Suprapubic skin (tissue), 4 donors: ENCODE results near the gene PIK3CB. TPM values are rescaled to one million over a fixed set of nuclear protein-coding genes. Genes with fewer than 3 reads are reported as not detected.
"Not testable (repeated sequence)": the region's sequence is repeated elsewhere in the genome, so short reads cannot be mapped to it uniquely, and the experiment has no call there.

Experiments used
- DNase-seq, 2 donors: peaks; one replicate each; pipeline ENCODE4 v3.0.0-alpha.2; 2019; ENCODE audit warnings: low spot score in 2 of 2
- H3K27ac ChIP-seq: fragments of 200-600 bp; sonication (generic); one replicate; pipeline ENCODE4 v1.5.1; 2019
- H3K27me3 ChIP-seq: fragments of 200-600 bp; sonication (generic); one replicate; pipeline ENCODE4 v1.5.1; 2019
- H3K36me3 ChIP-seq: fragments of 200-600 bp; sonication (generic); one replicate; pipeline ENCODE4 v1.5.1; 2019
- H3K4me1 ChIP-seq: fragments of 200-600 bp; sonication (generic); one replicate; pipeline ENCODE4 v1.5.1; 2019
- H3K4me3 ChIP-seq: fragments of 200-600 bp; sonication (generic); one replicate; pipeline ENCODE4 v1.5.1; 2019; ENCODE audit warnings: mild to moderate bottlenecking
- H3K9me3 ChIP-seq: fragments of 200-600 bp; sonication (generic); one replicate; pipeline ENCODE4 v1.5.1; 2019
- EP300 ChIP-seq: sonication (generic); formaldehyde crosslinking; IDR thresholded peaks from one replicate; pipeline ENCODE4 v1.6.1; 2017; ENCODE audit warnings: antibody characterized with exemption
- POLR2A ChIP-seq, 2 donors: fragments of 450-650 bp; IDR thresholded peaks; one replicate each; pipeline ENCODE4 v1.6.1; 2017; ENCODE audit warnings: antibody characterized with exemption in 2 of 2, mild to moderate bottlenecking in 2 of 2, moderate library complexity in 2 of 2
- POLR2AphosphoS5 ChIP-seq, 3 donors: sonication (generic); formaldehyde crosslinking; IDR thresholded peaks; one replicate each; pipeline ENCODE4 v1.6.1; 2017; ENCODE audit warnings: antibody characterized with exemption in 3 of 3
- WGBS: methylation state at CpG from one replicate; pipeline ENCODE4 v1.1.5; 2018; 5-methylcytosine and 5-hydroxymethylcytosine counted together
- total RNA-seq, 4 donors: library from RNA; depleted of rRNA; stranded (reverse); fragments of >200 nt; gene quantifications; one replicate each; pipeline ENCODE4 v1.1.0, GENCODE V29; 2016
- TF ChIP-seq, protein P1 (sequence below), 2 donors: fragments of 200-600 bp in 1 of 2; fragments of 450-650 bp in 1 of 2; sonication (generic) in 1 of 2; IDR thresholded peaks; one replicate each; pipeline ENCODE4 v1.5.1; 2016 to 2019; ENCODE audit warnings: antibody characterized with exemption in 2 of 2, mild to moderate bottlenecking in 1 of 2, moderate library complexity in 1 of 2

The PIK3CB gene
- total RNA-seq, 4 donors from 2014 or later, result 47.4 to 66.9 (median 53.2) TPM

- WGBS, result 0% methylated on average over 31 of the region's 43 CpGs
- Histone ChIP-seq H3K27ac (peak overlapping the region; percentile 97), H3K9me3 (no peaks in the 10 kb centered on the region), H3K27me3 (no peaks in the 10 kb centered on the region), H3K36me3 (no peaks in the 10 kb centered on the region), H3K4me3 (peak overlapping the region; percentile 98), H3K4me1 (peaks cover 20% of the 10 kb centered on the region)
- DNase-seq, result peak in 1 of 2 donors; percentile 75
- TF ChIP-seq POLR2A (IDR thresholded peaks at IDR 0.05), result no peak
- TF ChIP-seq POLR2AphosphoS5 (IDR thresholded peaks at IDR 0.05), result no peak
- TF ChIP-seq EP300, result no peak
- TF ChIP-seq, protein P1, sequence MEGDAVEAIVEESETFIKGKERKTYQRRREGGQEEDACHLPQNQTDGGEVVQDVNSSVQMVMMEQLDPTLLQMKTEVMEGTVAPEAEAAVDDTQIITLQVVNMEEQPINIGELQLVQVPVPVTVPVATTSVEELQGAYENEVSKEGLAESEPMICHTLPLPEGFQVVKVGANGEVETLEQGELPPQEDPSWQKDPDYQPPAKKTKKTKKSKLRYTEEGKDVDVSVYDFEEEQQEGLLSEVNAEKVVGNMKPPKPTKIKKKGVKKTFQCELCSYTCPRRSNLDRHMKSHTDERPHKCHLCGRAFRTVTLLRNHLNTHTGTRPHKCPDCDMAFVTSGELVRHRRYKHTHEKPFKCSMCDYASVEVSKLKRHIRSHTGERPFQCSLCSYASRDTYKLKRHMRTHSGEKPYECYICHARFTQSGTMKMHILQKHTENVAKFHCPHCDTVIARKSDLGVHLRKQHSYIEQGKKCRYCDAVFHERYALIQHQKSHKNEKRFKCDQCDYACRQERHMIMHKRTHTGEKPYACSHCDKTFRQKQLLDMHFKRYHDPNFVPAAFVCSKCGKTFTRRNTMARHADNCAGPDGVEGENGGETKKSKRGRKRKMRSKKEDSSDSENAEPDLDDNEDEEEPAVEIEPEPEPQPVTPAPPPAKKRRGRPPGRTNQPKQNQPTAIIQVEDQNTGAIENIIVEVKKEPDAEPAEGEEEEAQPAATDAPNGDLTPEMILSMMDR (IDR thresholded peaks at IDR 0.05), result peak in 1 of 2 donors; percentile 31
These were observed 681 bp downstream of the PIK3CB start for GRCh38 chr3:138833899-138834595.

GRCh38 chr3:138832473-138833057 is 2.2 kb downstream of the PIK3CB start:
- not testable (repeated sequence) for H3K27ac ChIP-seq, H3K9me3 ChIP-seq, H3K36me3 ChIP-seq, DNase-seq, H3K27me3 ChIP-seq
- H3K4me3 ChIP-seq, result peak overlapping the region; percentile 98
- 96% methylated on average over 27 of the region's 27 CpGs for WGBS
- H3K4me1 ChIP-seq, result peaks cover 20% of the 10 kb centered on the region

GRCh38 chr3:138829886-138830510 is 4.7 kb downstream of the PIK3CB start:
- Histone ChIP-seq H3K36me3 (no peaks in the 10 kb centered on the region), H3K4me3 (no peak overlapping the region), H3K27me3 (no peaks in the 10 kb centered on the region), H3K9me3 (no peaks in the 10 kb centered on the region), H3K4me1 (peaks cover 12% of the 10 kb centered on the region), H3K27ac (no peak overlapping the region)
- no peak for TF ChIP-seq EP300
- TF ChIP-seq POLR2AphosphoS5 (IDR thresholded peaks at IDR 0.05), result no peak
- TF ChIP-seq POLR2A (IDR thresholded peaks at IDR 0.05), result no peak
- TF ChIP-seq, protein P1 (IDR thresholded peaks at IDR 0.05), result no peak
- 89% methylated on average over 15 of the region's 15 CpGs for WGBS
- DNase-seq, result no peak

- H3K4me3 ChIP-seq, result no peak overlapping the region
- no peaks in the 10 kb centered on the region for H3K9me3 ChIP-seq
- peaks cover 13% of the 10 kb centered on the region for H3K4me1 ChIP-seq
- WGBS, result 97% methylated on average over 3 of the region's 3 CpGs
- no peak for DNase-seq
- TF ChIP-seq EP300, result no peak
- no peak for TF ChIP-seq POLR2A (IDR thresholded peaks at IDR 0.05)
- TF ChIP-seq, protein P1 (IDR thresholded peaks at IDR 0.05), result no peak
- no peak for TF ChIP-seq POLR2AphosphoS5 (IDR thresholded peaks at IDR 0.05)
- H3K27me3 ChIP-seq, result no peaks in the 10 kb centered on the region
- no peaks in the 10 kb centered on the region for H3K36me3 ChIP-seq
- no peak overlapping the region for H3K27ac ChIP-seq
These were observed 5.6 kb downstream of the PIK3CB start for GRCh38 chr3:138829097-138829496.

GRCh38 chr3:138827222-138827621 is 7.5 kb downstream of the PIK3CB start:
- Histone ChIP-seq H3K4me3 (no peak overlapping the region), H3K9me3 (no peaks in the 10 kb centered on the region), H3K36me3 (no peaks in the 10 kb centered on the region), H3K4me1 (peaks cover 5% of the 10 kb centered on the region), H3K27ac (no peak overlapping the region), H3K27me3 (no peaks in the 10 kb centered on the region)
- 91% methylated on average over 7 of the region's 7 CpGs for WGBS
- DNase-seq, result no peak
- TF ChIP-seq POLR2AphosphoS5 (IDR thresholded peaks at IDR 0.05) (no peak), EP300 (no peak), POLR2A (IDR thresholded peaks at IDR 0.05) (no peak)
- TF ChIP-seq, protein P1 (IDR thresholded peaks at IDR 0.05), result no peak
